SK-N-SH (cell line): ENCODE data around the gene MGAT5. TPM values are rescaled to one million over a fixed set of nuclear protein-coding genes. Genes with fewer than 3 reads are reported as not detected.

Experiments used
- CTCF ChIA-PET: fragments of 300-600, 350-600 bp; formaldehyde crosslinking; extraction: SDS; loops from one replicate; lab custom pipeline; 2021; lab: Yijun Ruan, JAX
- POLR2A ChIA-PET: fragments of 350-600 bp; sonication (Branson Sonifier 250); formaldehyde crosslinking; extraction: SDS; loops from one replicate; lab custom pipeline; 2020; ENCODE audit warnings: antibody characterized with exemption, inconsistent platforms; lab: Yijun Ruan, JAX
- DNase-seq: peaks from one replicate; pipeline ENCODE4 v3.0.0; 2012
- H2AFZ ChIP-seq: fragments of 200-600 bp; sonication (generic); 2 replicates; pipeline ENCODE4 v1.8.1; 2016; ENCODE audit warnings: antibody characterized with exemption, mild to moderate bottlenecking, low read depth
- H3F3A ChIP-seq: fragments of 200-600 bp; sonication (generic); replicated peaks from 2 replicates; pipeline ENCODE3; 2016; ENCODE audit warnings: antibody characterized with exemption, mild to moderate bottlenecking; ENCODE audit not compliant: insufficient read depth
- H3K27ac ChIP-seq, 2 experiments: fragments of 200-500 bp in 1 of 2; fragments of 200-600 bp in 1 of 2; sonication (Bioruptor generic) in 1 of 2; sonication (generic), shearing (Covaris generic) in 1 of 2; 2 replicates each; pipeline versions ENCODE4 v1.5.1 to v1.6.1; 2014 to 2016; ENCODE audit warnings: low read depth in 2 of 2, inconsistent platforms in 1 of 2, low read length in 1 of 2, mild to moderate bottlenecking in 1 of 2, mixed read lengths in 1 of 2
- H3K27me3 ChIP-seq: fragments of 200-600 bp; sonication (generic), shearing (Covaris generic); 2 replicates; pipeline ENCODE4 v1.6.1; 2016; ENCODE audit warnings: mixed run types; ENCODE audit not compliant: insufficient read depth
- H3K36me3 ChIP-seq, 2 experiments: fragments of 200-500 bp in 1 of 2; fragments of 200-600 bp in 1 of 2; sonication (Bioruptor generic) in 1 of 2; sonication (generic) in 1 of 2; replicated peaks in 1 of 2; 2 replicates each; pipeline versions ENCODE3 to v1.5.1; 2014 to 2016; ENCODE audit warnings: low read length in 1 of 2, mild to moderate bottlenecking in 1 of 2; ENCODE audit not compliant: insufficient read depth in 2 of 2, control insufficient read depth in 1 of 2
- H3K4me1 ChIP-seq, 2 experiments: fragments of 200-500 bp in 1 of 2; fragments of 200-600 bp in 1 of 2; sonication (Bioruptor generic) in 1 of 2; sonication (generic), shearing (Covaris generic) in 1 of 2; 2 replicates each; pipeline versions ENCODE4 v1.5.1 to v1.6.1; 2014 to 2016; ENCODE audit warnings: low read depth in 1 of 2, low read length in 1 of 2, mixed run types in 1 of 2; ENCODE audit not compliant: insufficient read depth in 2 of 2, control insufficient read depth in 1 of 2
- H3K4me2 ChIP-seq: fragments of 200-600 bp; sonication (generic), shearing (Covaris generic); 2 replicates; pipeline ENCODE4 v1.6.1; 2017; ENCODE audit warnings: mixed run types
- H3K4me3 ChIP-seq, 2 experiments: fragments of 200-500 bp in 1 of 2; fragments of 200-600 bp in 1 of 2; sonication (Bioruptor generic) in 1 of 2; sonication (generic), shearing (Covaris generic) in 1 of 2; 2 replicates each; pipeline versions ENCODE4 v1.5.1 to v1.8.1; 2014 to 2016; ENCODE audit warnings: low read depth in 2 of 2, inconsistent platforms in 1 of 2, low read length in 1 of 2, mild to moderate bottlenecking in 1 of 2, mixed read lengths in 1 of 2, moderate library complexity in 1 of 2
- H3K79me2 ChIP-seq: fragments of 200-600 bp; sonication (generic); 2 replicates; pipeline ENCODE4 v1.8.1; 2017; ENCODE audit warnings: mild to moderate bottlenecking; ENCODE audit not compliant: insufficient read depth
- H3K9ac ChIP-seq: fragments of 200-600 bp; sonication (generic); 2 replicates; pipeline ENCODE4 v1.6.1; 2017; ENCODE audit warnings: mixed run types
- H3K9me2 ChIP-seq: fragments of 200-600 bp; sonication (generic); 2 replicates; pipeline ENCODE4 v1.6.1; 2017; ENCODE audit warnings: mixed run types
- H3K9me3 ChIP-seq: fragments of 200-600 bp; sonication (generic); 2 replicates; pipeline ENCODE4 v1.6.1; 2017; ENCODE audit warnings: mixed run types, mild to moderate bottlenecking, moderate library complexity
- H4K20me1 ChIP-seq: fragments of 200-600 bp; sonication (generic); 2 replicates; pipeline ENCODE4 v1.6.1; 2017; ENCODE audit warnings: mild to moderate bottlenecking, mixed run types; ENCODE audit not compliant: insufficient read depth
- CHD2 ChIP-seq: fragments of 150-350 bp; IDR thresholded peaks from 2 replicates; pipeline ENCODE4 v1.6.1; 2018; ENCODE audit warnings: low read length; ENCODE audit not compliant: partially characterized antibody
- CTCF ChIP-seq: fragments of 200-600 bp; sonication (generic); IDR thresholded peaks from 2 replicates; pipeline ENCODE4 v1.6.1; 2017; ENCODE audit warnings: antibody characterized with exemption, mild to moderate bottlenecking, moderate library complexity
- EP300 ChIP-seq, 2 experiments: IDR thresholded peaks; 2 replicates each; pipeline versions ENCODE4 v1.4.0 to v1.6.1; 2012; ENCODE audit warnings: borderline replicate concordance in 1 of 2, low read depth in 1 of 2, low read length in 1 of 2
- FOSL2 ChIP-seq: IDR thresholded peaks from 2 replicates; pipeline ENCODE4 v1.4.0; 2012; ENCODE audit warnings: low read depth, mild to moderate bottlenecking, moderate library complexity, borderline replicate concordance
- FOXJ3 ChIP-seq: sonication (generic); formaldehyde crosslinking; IDR thresholded peaks from 2 replicates; pipeline ENCODE4 v1.5.1; 2020; ENCODE audit warnings: mild to moderate bottlenecking, missing genetic modification reagents
- FOXM1 ChIP-seq: IDR thresholded peaks from 2 replicates; pipeline ENCODE4 v1.4.0; 2012; ENCODE audit warnings: low read depth, mild to moderate bottlenecking
- GABPA ChIP-seq: IDR thresholded peaks from 2 replicates; pipeline ENCODE4 v1.4.0; 2012; ENCODE audit warnings: low read depth, mild to moderate bottlenecking
- MAX ChIP-seq: IDR thresholded peaks from 2 replicates; pipeline ENCODE4 v1.4.0; 2012; ENCODE audit warnings: low read depth
- MXI1 ChIP-seq: IDR thresholded peaks from 2 replicates; pipeline ENCODE4 v1.6.1; 2012; ENCODE audit warnings: mild to moderate bottlenecking, low read depth, low read length, improper control_type of control experiment
- NFIC ChIP-seq: IDR thresholded peaks from 2 replicates; pipeline ENCODE4 v1.4.0; 2012; ENCODE audit warnings: borderline replicate concordance
- PBX3 ChIP-seq: IDR thresholded peaks from 2 replicates; pipeline ENCODE4; 2012
- RAD21 ChIP-seq: IDR thresholded peaks from 2 replicates; pipeline ENCODE4 v1.6.1; 2012; ENCODE audit warnings: mild to moderate bottlenecking, low read length
- RCOR1 ChIP-seq: fragments of 150-350 bp; IDR thresholded peaks from 2 replicates; pipeline ENCODE4 v1.6.1; 2017; ENCODE audit warnings: antibody characterized with exemption, low read length
- REST ChIP-seq: IDR thresholded peaks from 2 replicates; pipeline ENCODE4 v1.6.1; 2012; ENCODE audit warnings: mild to moderate bottlenecking, low read depth, low read length, moderate library complexity
- RFX5 ChIP-seq: IDR thresholded peaks from 2 replicates; pipeline ENCODE4 v1.6.1; 2012; ENCODE audit warnings: mild to moderate bottlenecking, improper control_type of control experiment, low read length
- SIN3A ChIP-seq: IDR thresholded peaks from 2 replicates; pipeline ENCODE4 v1.6.1; 2012; ENCODE audit warnings: low read depth, mild to moderate bottlenecking, low read length, moderate library complexity, borderline replicate concordance
- SMC3 ChIP-seq: IDR thresholded peaks from 2 replicates; pipeline ENCODE4 v1.6.1; 2012; ENCODE audit warnings: low read depth, low read length, improper control_type of control experiment
- TAF1 ChIP-seq: IDR thresholded peaks from 2 replicates; pipeline ENCODE4 v1.6.1; 2012; ENCODE audit warnings: low read depth, mild to moderate bottlenecking, low read length, moderate library complexity, borderline replicate concordance
- TCF12 ChIP-seq: IDR thresholded peaks from 2 replicates; pipeline ENCODE4 v1.4.0; 2012
- TEAD4 ChIP-seq: IDR thresholded peaks from 2 replicates; pipeline ENCODE4 v1.4.0; 2012; ENCODE audit warnings: mild to moderate bottlenecking, borderline replicate concordance; ENCODE audit not compliant: insufficient read depth
- USF1 ChIP-seq: IDR thresholded peaks from 2 replicates; pipeline ENCODE4 v1.4.0; 2012; ENCODE audit warnings: low read depth, borderline replicate concordance
- YY1 ChIP-seq: IDR thresholded peaks from 2 replicates; pipeline ENCODE4 v1.4.0; 2012; ENCODE audit warnings: low read depth, mild to moderate bottlenecking
- WGBS: methylation state at CpG from one replicate; pipeline ENCODE4 v1.1.6; 2017; ENCODE audit warnings: low lambda C conversion rate; 5-methylcytosine and 5-hydroxymethylcytosine counted together
- polyA plus RNA-seq, 3 experiments: library from polyadenylated mRNA; depleted of rRNA; stranded (reverse); fragments of >200 nt; gene quantifications; 2 replicates each; pipeline ENCODE4 v1.2.3, GENCODE V29; 2012

MGAT5 gene
- polyA plus RNA-seq, 1 of the 3 experiments (the other 2 are of a cell fraction), result 18.2 TPM

GRCh38 chr2:134397146-134397896 is 143.4 kb downstream of the MGAT5 start (continued):
- TF ChIP-seq PBX3 (no peak), TEAD4 (no peak), SIN3A (no peak), FOXM1 (no peak)

DNA sequence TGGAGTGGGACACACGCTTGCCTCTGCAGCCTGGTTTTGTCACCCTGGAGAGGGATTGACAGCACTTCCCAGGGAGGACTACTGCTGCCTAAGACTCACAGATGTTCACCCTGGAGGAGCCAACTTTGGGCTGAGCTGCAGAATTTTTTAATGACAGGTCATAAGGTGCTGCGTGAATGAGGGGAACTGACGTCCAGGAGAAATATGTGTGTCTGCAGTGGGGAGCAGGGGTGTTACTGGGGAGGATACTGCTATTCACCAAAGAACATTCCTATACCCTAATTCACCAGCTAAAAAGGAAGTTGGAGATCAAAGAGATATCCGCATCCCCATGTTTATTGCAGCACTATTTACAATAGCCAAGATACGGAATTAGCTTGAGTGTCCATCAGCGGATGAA is 144.4 kb downstream of the MGAT5 start:
- H3K9me2 ChIP-seq, result no peaks in the 10 kb centered on the region
- no peaks in the 10 kb centered on the region for H3K9me3 ChIP-seq
- H2AFZ ChIP-seq, result no peak overlapping the region
- WGBS, result 53% methylated on average over 6 of the region's 6 CpGs
- no peak overlapping the region for H3K4me3 ChIP-seq
- no peaks in the 10 kb centered on the region for H4K20me1 ChIP-seq
- no peaks in the 10 kb centered on the region for H3K79me2 ChIP-seq
- peaks cover 0 to 5% of the 10 kb centered on the region in 2 experiments for H3K36me3 ChIP-seq
- no peaks in the 10 kb centered on the region for H3F3A ChIP-seq
- ChIA-PET POLR2A (no interaction called here), CTCF (interaction anchor here (0.6 to 6.0 kb wide), 5 partner anchors 14 to 943 kb away, joined by 3 to 41 read pairs (median 5); no protein-coding TSS in a partner anchor)
- H3K9ac ChIP-seq, result no peak overlapping the region
- no peaks in the 10 kb centered on the region for H3K27me3 ChIP-seq
- H3K4me1 ChIP-seq, result peaks cover 0 to 39% of the 10 kb centered on the region in 2 experiments; a peak in 2 of 4 replicates
- peak overlapping the region in 1 of 2 experiments; percentile 55; a peak in 2 of 4 replicates for H3K27ac ChIP-seq
- H3K4me2 ChIP-seq, result no peak overlapping the region
- no peak for DNase-seq
- no peak for TF ChIP-seq MAX
- TF ChIP-seq FOSL2, result peak; percentile 54
- TF ChIP-seq SMC3, result no peak
- peak in 1 of 2 experiments; percentile 50; a peak in 2 of 4 replicates for TF ChIP-seq EP300 (IDR thresholded peaks at IDR 0.05; ENCODE audit: borderline replicate concordance in 1 of 2, low read depth in 1 of 2, low read length in 1 of 2)
- TF ChIP-seq NFIC, result no peak
- no peak for TF ChIP-seq GABPA
- no peak for TF ChIP-seq TAF1
- TF ChIP-seq CTCF, result no peak
- no peak for TF ChIP-seq SIN3A
- TF ChIP-seq FOXM1, result no peak
- TF ChIP-seq TCF12, result peak; percentile 68
- no peak; the same call in 1 of the 2 replicates for TF ChIP-seq YY1
- TF ChIP-seq PBX3, result peak; percentile 81
- no peak for TF ChIP-seq MXI1
- TF ChIP-seq FOXJ3, result no peak
- no peak for TF ChIP-seq USF1
- no peak for TF ChIP-seq RCOR1
- TF ChIP-seq CHD2, result no peak
- TF ChIP-seq REST, result no peak
- no peak for TF ChIP-seq RAD21
- TF ChIP-seq RFX5, result no peak
